GM12878 (cell line): ENCODE data around the gene SOWAHC. TPM values are rescaled to one million over a fixed set of nuclear protein-coding genes. Genes with fewer than 3 reads are reported as not detected.

ENCODE experiments used
- ATAC-seq: fragments of 200-7000 bp; cut with Tn5 transposase; 3 replicates; pipeline ENCODE4 v1.9.1; 2020; ENCODE audit warnings: mild to moderate bottlenecking, moderate library complexity
- BruUV-seq: library from RNA; stranded (reverse); fragments of 400-500 nt; replicated peaks from 2 replicates; lab custom pipeline; 2021; lab: Mats Ljungman, UMichigan
- CTCF ChIA-PET: fragments of 300-600 bp; sonication (Branson Sonifier 250); formaldehyde crosslinking; extraction: SDS; loops from one replicate; lab custom pipeline; 2021; ENCODE audit warnings: inconsistent platforms; lab: Yijun Ruan, JAX
- POLR2A ChIA-PET: fragments of 350-600 bp; formaldehyde crosslinking; extraction: SDS; loops from one replicate; lab custom pipeline; 2021; ENCODE audit warnings: inconsistent platforms; lab: Charles Lee
- RAD21 ChIA-PET: fragments of 300-600 bp; sonication (Branson Sonifier 250); formaldehyde crosslinking; loops from one replicate; lab custom pipeline; 2023; ENCODE audit warnings: antibody characterized with exemption; ENCODE audit not compliant: unreplicated experiment; lab: Charles Lee
- SMC1A ChIA-PET: fragments of 300-600 bp; sonication (Branson Sonifier 250); formaldehyde crosslinking; loops from one replicate; lab custom pipeline; 2023; ENCODE audit not compliant: unreplicated experiment, uncharacterized antibody; lab: Charles Lee
- DNase-seq: peaks from one replicate; pipeline ENCODE4 v3.0.0-alpha.2; 2011; ENCODE audit warnings: low read depth, low spot score
- FAIRE-seq: peaks from 3 replicates; lab custom pipeline; 2011; peaks lifted over from hg19 to GRCh38; lab: Jason Lieb, UNC
- H2AFZ ChIP-seq: 2 replicates; pipeline ENCODE4 v1.6.0; 2011; ENCODE audit warnings: low read depth, low read length, control low read depth; ENCODE audit not compliant: control insufficient read depth
- H3K27ac ChIP-seq: 2 replicates; pipeline ENCODE4 v1.5.1; 2011; ENCODE audit warnings: control low read depth; ENCODE audit not compliant: control insufficient read depth, insufficient read depth
- H3K27me3 ChIP-seq, 2 experiments: replicated peaks in 1 of 2; 2 replicates each; pipeline versions ENCODE4 v1.6.0 to v1.6.1; 2011; ENCODE audit warnings: low read length in 1 of 2; ENCODE audit not compliant: control insufficient read depth in 2 of 2, insufficient read depth in 2 of 2
- H3K36me3 ChIP-seq, 2 experiments: 2 replicates each; pipeline ENCODE4 v1.5.1; 2011; ENCODE audit warnings: low read length in 1 of 2; ENCODE audit not compliant: control insufficient read depth in 2 of 2, insufficient read depth in 2 of 2
- H3K4me1 ChIP-seq: 2 replicates; pipeline ENCODE4 v1.6.1; 2011; ENCODE audit warnings: mild to moderate bottlenecking, low read length, moderate library complexity, mixed read lengths; ENCODE audit not compliant: control insufficient read depth, insufficient read depth
- H3K4me2 ChIP-seq: 2 replicates; pipeline ENCODE4 v1.6.0; 2011; ENCODE audit warnings: control low read depth; ENCODE audit not compliant: control insufficient read depth, insufficient read depth
- H3K4me3 ChIP-seq: fragments of 200-600 bp; sonication (generic); 2 replicates; pipeline ENCODE4 v1.5.1; 2016
- H3K79me2 ChIP-seq: 2 replicates; pipeline ENCODE4 v1.6.0; 2011; ENCODE audit warnings: low read length; ENCODE audit not compliant: control insufficient read depth, insufficient read depth
- H3K9ac ChIP-seq: 2 replicates; pipeline ENCODE4 v1.8.0; 2011; ENCODE audit warnings: low read length, control low read depth, mixed read lengths; ENCODE audit not compliant: control insufficient read depth, insufficient read depth
- H3K9me3 ChIP-seq: replicated peaks from 3 replicates; pipeline ENCODE4 v1.5.1; 2011; ENCODE audit warnings: mild to moderate bottlenecking, low read length; ENCODE audit not compliant: control insufficient read depth, insufficient read depth
- H4K20me1 ChIP-seq: 2 replicates; pipeline ENCODE4 v1.6.0; 2011; ENCODE audit not compliant: control insufficient read depth, insufficient read depth
- MAX ChIP-seq: IDR thresholded peaks from 2 replicates; pipeline ENCODE4 v1.6.1; 2012; ENCODE audit warnings: low read depth, low read length, improper control_type of control experiment
- POU2F2 ChIP-seq: IDR thresholded peaks from 3 replicates; pipeline ENCODE4 v1.6.1; 2011; ENCODE audit warnings: low read depth, mild to moderate bottlenecking, low read length, borderline replicate concordance
- RELA ChIP-seq: fragments of 450-650 bp; IDR thresholded peaks from 2 replicates; pipeline ENCODE4 v1.8.0; 2014; ENCODE audit warnings: borderline replicate concordance; ENCODE audit not compliant: partially characterized antibody
- ZBTB33 ChIP-seq: fragments of 450-650 bp; IDR thresholded peaks from 2 replicates; pipeline ENCODE4 v1.6.1; 2017; ENCODE audit warnings: mild to moderate bottlenecking
- ZNF24 ChIP-seq: fragments of 450-650 bp; IDR thresholded peaks from 2 replicates; pipeline ENCODE4 v1.6.1; 2017; ENCODE audit warnings: antibody characterized with exemption, mild to moderate bottlenecking
- ZSCAN29 ChIP-seq: fragments of 450-650 bp; IDR thresholded peaks from 2 replicates; pipeline ENCODE4 v1.6.1; 2017; ENCODE audit warnings: mild to moderate bottlenecking, moderate library complexity
- WGBS: methylation state at CpG from one replicate; pipeline ENCODE4 v1.1.6; 2016; ENCODE audit warnings: low lambda C conversion rate; ENCODE audit not compliant: insufficient replicate concordance, insufficient coverage; ENCODE audit errors: missing lambda C conversion rate; 5-methylcytosine and 5-hydroxymethylcytosine counted together
- in situ Hi-C: fragments of 300-500 bp; cut with MboI; formaldehyde crosslinking; loops from 9 replicates; pipeline ENCODE4 v1.14.3; 2018; ENCODE audit warnings: mixed read lengths
- intact Hi-C: fragments of 100-400 bp; cut with micrococcal nuclease; formaldehyde crosslinking; loops from one replicate; pipeline ENCODE4 v1.14.2; 2022; ENCODE audit not compliant: unreplicated experiment
- polyA plus RNA-seq, 11 experiments: library from polyadenylated mRNA; depleted of rRNA in 4 of 11; unstranded in 6 of 11; stranded (reverse) in 5 of 11; fragments of >200 nt; fragmentation: Nextera tagmentation in 4 of 11; fragmentation: Illumina TruSeq in 1 of 11; extraction: Ambion mirVana in 4 of 11; extraction: Trizol in 1 of 11; gene quantifications; 1 replicate in 1 of 11; 2 replicates in 10 of 11; pipeline versions ENCODE4 v1.2.1 to v1.2.3, GENCODE V29; 2011 to 2016; ENCODE audit warnings: inconsistent platforms in 2 of 11, missing spikeins in 2 of 11, low read depth in 1 of 11
- total RNA-seq, 4 experiments: library from RNA; depleted of rRNA in 3 of 4; stranded (reverse); fragments of >200 nt in 3 of 4; fragmentation: Illumina TruSeq in 1 of 4; extraction: Trizol in 1 of 4; gene quantifications; 2 replicates each; pipeline versions ENCODE4 v1.2.1 to v1.2.3, GENCODE V29; 2013 to 2021
- TF ChIP-seq, protein P1 (sequence below): fragments of 450-650 bp; IDR thresholded peaks from 2 replicates; pipeline ENCODE4 v1.6.1; 2018; ENCODE audit warnings: borderline replicate concordance, mild to moderate bottlenecking; ENCODE audit not compliant: partially characterized antibody

SOWAHC gene
- total and polyA plus RNA-seq, 10 of the 15 experiments (the other 5 are each of a cell fraction or from before 2014, with no cell fraction given): 0.48 to 2.6 (median 1.8) TPM

- Histone ChIP-seq H3K36me3 (no peaks in the 10 kb centered on the region), H3K4me3 (no peak overlapping the region), H2AFZ (no peak overlapping the region), H3K9me3 (peaks cover 3% of the 10 kb centered on the region; the same call in 2 of the 3 replicates), H3K27me3 (no peaks in the 10 kb centered on the region), H3K4me1 (0 out of 2 replicates have a peak, but pooled peaks cover 3% of the 10 kb centered on the region), H3K79me2 (peaks cover 26% of the 10 kb centered on the region), H3K4me2 (peak overlapping the region; percentile 62), H4K20me1 (no peaks in the 10 kb centered on the region), H3K9ac (no peak overlapping the region; the same call in 1 of the 2 replicates), H3K27ac (no peak overlapping the region)
- FAIRE-seq (no peak), DNase-seq (no peak), ATAC-seq (no peak)
- ChIA-PET CTCF (interaction anchor here (1.1 to 1.7 kb wide), 3 partner anchors 29 to 69 kb away, joined by 3 to 4 read pairs (median 3); no protein-coding TSS in a partner anchor), RAD21 (interaction anchor here (11.1 kb wide), 1 partner anchor 69 kb away, joined by 110 read pairs; no protein-coding TSS in a partner anchor), SMC1A (interaction anchor here (1.1 to 1.5 kb wide), 3 partner anchors 23 to 69 kb away, joined by 3 to 8 read pairs (median 4); no protein-coding TSS in a partner anchor), POLR2A (no interaction called here)
- 57% methylated on average over 22 of the region's 24 CpGs for WGBS
- TF ChIP-seq ZBTB33 (peak; percentile 84), ZSCAN29 (peak; percentile 77; the same call in 1 of the 2 replicates), RELA (no peak)
- BruUV-seq: no TSS peak
- in situ Hi-C loops: no loop called here
- intact Hi-C loops: no loop called here
Measured at GRCh38 chr2:109615637-109616144, 1.5 kb downstream of the SOWAHC start.

DNA sequence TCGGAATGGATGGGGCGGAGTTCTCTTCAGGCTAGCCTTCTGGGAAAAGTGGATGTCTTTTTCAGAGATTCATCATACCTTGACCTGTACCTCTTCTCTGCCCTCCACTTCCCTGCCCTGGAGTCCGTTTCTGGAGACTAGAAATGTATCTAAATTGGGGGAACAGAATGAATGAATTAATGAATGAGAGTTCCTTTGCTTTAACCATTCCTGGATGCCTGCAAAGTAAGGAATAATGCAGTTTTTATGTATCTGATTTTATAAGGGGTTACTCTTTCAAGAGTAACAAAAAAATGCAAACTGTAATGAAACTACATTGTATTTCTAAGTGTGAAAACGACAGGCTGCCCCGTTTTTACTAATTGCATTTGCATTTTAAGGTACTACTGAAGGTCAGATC, 2.0 kb downstream of the SOWAHC start:
- ChIA-PET POLR2A (no interaction called here), RAD21 (interaction anchor here (11.1 kb wide), 1 partner anchor 69 kb away, joined by 110 read pairs; no protein-coding TSS in a partner anchor), CTCF (interaction anchor here (1.2 kb wide), 1 partner anchor 70 kb away, joined by 4 read pairs; no protein-coding TSS in a partner anchor), SMC1A (interaction anchor here (1.5 kb wide), 2 partner anchors 23 to 38 kb away, joined by 3 to 8 read pairs; no protein-coding TSS in a partner anchor)
- H3K4me2 ChIP-seq: peak overlapping the region; percentile 62
- no peaks in the 10 kb centered on the region for H3K36me3 ChIP-seq
- no peak overlapping the region for H2AFZ ChIP-seq
- WGBS: 29% methylated on average over 5 of the region's 5 CpGs
- intact Hi-C loops: no loop called here
- no peak for ATAC-seq
- TF ChIP-seq, protein P1, sequence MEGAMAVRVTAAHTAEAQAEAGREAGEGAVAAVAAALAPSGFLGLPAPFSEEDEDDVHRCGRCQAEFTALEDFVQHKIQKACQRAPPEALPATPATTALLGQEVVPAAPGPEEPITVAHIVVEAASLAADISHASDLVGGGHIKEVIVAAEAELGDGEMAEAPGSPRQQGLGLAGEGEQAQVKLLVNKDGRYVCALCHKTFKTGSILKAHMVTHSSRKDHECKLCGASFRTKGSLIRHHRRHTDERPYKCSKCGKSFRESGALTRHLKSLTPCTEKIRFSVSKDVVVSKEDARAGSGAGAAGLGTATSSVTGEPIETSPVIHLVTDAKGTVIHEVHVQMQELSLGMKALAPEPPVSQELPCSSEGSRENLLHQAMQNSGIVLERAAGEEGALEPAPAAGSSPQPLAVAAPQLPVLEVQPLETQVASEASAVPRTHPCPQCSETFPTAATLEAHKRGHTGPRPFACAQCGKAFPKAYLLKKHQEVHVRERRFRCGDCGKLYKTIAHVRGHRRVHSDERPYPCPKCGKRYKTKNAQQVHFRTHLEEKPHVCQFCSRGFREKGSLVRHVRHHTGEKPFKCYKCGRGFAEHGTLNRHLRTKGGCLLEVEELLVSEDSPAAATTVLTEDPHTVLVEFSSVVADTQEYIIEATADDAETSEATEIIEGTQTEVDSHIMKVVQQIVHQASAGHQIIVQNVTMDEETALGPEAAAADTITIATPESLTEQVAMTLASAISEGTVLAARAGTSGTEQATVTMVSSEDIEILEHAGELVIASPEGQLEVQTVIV: no peak
- no peak for TF ChIP-seq POU2F2
- peak; percentile 86; the same call in 1 of the 2 replicates for TF ChIP-seq ZNF24
- TF ChIP-seq MAX: no peak
- H3K79me2 ChIP-seq: peaks cover 21% of the 10 kb centered on the region
- in situ Hi-C loops: no loop called here
- DNase-seq: no peak
- no peak overlapping the region; the same call in 1 of the 2 replicates for H3K9ac ChIP-seq
- peaks cover 3% of the 10 kb centered on the region; the same call in 2 of the 3 replicates for H3K9me3 ChIP-seq
- FAIRE-seq: peak; percentile 38
- no peaks in the 10 kb centered on the region for H3K27me3 ChIP-seq
- 0 out of 2 replicates have a peak, but pooled peaks cover 3% of the 10 kb centered on the region for H3K4me1 ChIP-seq
- no TSS peak for BruUV-seq
- H3K27ac ChIP-seq: no peak overlapping the region
- no peaks in the 10 kb centered on the region for H4K20me1 ChIP-seq
- no peak overlapping the region for H3K4me3 ChIP-seq
